CD8-positive, alpha-beta memory T cell (primary cell): ENCODE results near the gene KDM2B. TPM values are rescaled to one million over a fixed set of nuclear protein-coding genes. Genes with fewer than 3 reads are reported as not detected.
A peak's percentile ranks its signal among the peaks of the same experiment; 100 is the strongest.
"Not testable (repeated sequence)": the region's sequence is repeated elsewhere in the genome, so short reads cannot be mapped to it uniquely, and the experiment has no call there.

Source experiments
- CTCF ChIA-PET: fragments of 350-600 bp; sonication (Branson Sonifier 250); formaldehyde crosslinking; loops from one replicate; lab custom pipeline; 2021; ENCODE audit warnings: antibody characterized with exemption; lab: Charles Lee
- POLR2A ChIA-PET: fragments of 350-600 bp; sonication (Branson Sonifier 250); formaldehyde crosslinking; loops from one replicate; lab custom pipeline; 2021; ENCODE audit warnings: antibody characterized with exemption; lab: Charles Lee
- DNase-seq, 5 donors: peaks; one replicate each; pipeline versions ENCODE4 v3.0.0 to v3.0.0-alpha.2; 2020 to 2022; ENCODE audit warnings: mixed read lengths in 1 of 5
- H3K27ac ChIP-seq: one replicate; pipeline ENCODE4 v1.7.0; 2013; ENCODE audit warnings: low read depth, mild to moderate bottlenecking, low read length, moderate library complexity
- H3K27me3 ChIP-seq: 2 replicates; pipeline ENCODE4 v1.7.0; 2013; ENCODE audit warnings: low read length, mild to moderate bottlenecking; ENCODE audit not compliant: insufficient read depth, poor library complexity, severe bottlenecking
- H3K36me3 ChIP-seq: 2 replicates; pipeline ENCODE4 v1.7.0; 2013; ENCODE audit warnings: mild to moderate bottlenecking, low read length, moderate library complexity; ENCODE audit not compliant: insufficient read depth
- H3K4me1 ChIP-seq: 2 replicates; pipeline ENCODE4 v1.7.0; 2013; ENCODE audit warnings: mild to moderate bottlenecking, low read length, moderate library complexity; ENCODE audit not compliant: insufficient read depth
- H3K4me3 ChIP-seq: 2 replicates; pipeline ENCODE4 v1.7.0; 2013; ENCODE audit warnings: mild to moderate bottlenecking, low read length
- H3K9me3 ChIP-seq: 2 replicates; pipeline ENCODE4 v1.7.0; 2013; ENCODE audit warnings: mild to moderate bottlenecking, low read length
- H3K27ac Mint-ChIP-seq, 8 donors: one replicate each; pipeline ENCODE4 v1.8.0; 2020 to 2021; ENCODE audit warnings: mixed read lengths in 8 of 8, mild to moderate bottlenecking in 6 of 8, inconsistent platforms in 3 of 8, moderate library complexity in 3 of 8
- H3K27me3 Mint-ChIP-seq, 2 donors: one replicate each; pipeline ENCODE4 v1.8.0; 2020 to 2021; ENCODE audit warnings: mixed read lengths in 2 of 2, mild to moderate bottlenecking in 1 of 2, moderate library complexity in 1 of 2
- H3K36me3 Mint-ChIP-seq, 3 donors: one replicate each; pipeline ENCODE4 v1.8.0; 2020 to 2021; ENCODE audit warnings: mixed read lengths in 3 of 3, inconsistent platforms in 1 of 3, mild to moderate bottlenecking in 1 of 3
- H3K4me1 Mint-ChIP-seq, 3 donors: one replicate each; pipeline ENCODE4 v1.8.0; 2020 to 2021; ENCODE audit warnings: mixed read lengths in 3 of 3, inconsistent platforms in 1 of 3, mild to moderate bottlenecking in 1 of 3
- H3K4me3 Mint-ChIP-seq, 7 donors: one replicate each; pipeline ENCODE4 v1.8.0; 2020 to 2021; ENCODE audit warnings: mixed read lengths in 7 of 7, mild to moderate bottlenecking in 6 of 7, moderate library complexity in 4 of 7, inconsistent platforms in 2 of 7
- H3K9me3 Mint-ChIP-seq, 5 donors: one replicate each; pipeline ENCODE4 v1.8.0; 2020 to 2022; ENCODE audit warnings: mixed read lengths in 5 of 5, mild to moderate bottlenecking in 3 of 5, moderate library complexity in 2 of 5, inconsistent platforms in 1 of 5
- polyA plus RNA-seq: library from polyadenylated mRNA; unstranded; fragments of 300-500 nt; fragmentation: Illumina TruSeq; gene quantifications from one replicate; pipeline ENCODE4 v1.2.3, GENCODE V29; 2021
- total RNA-seq, 2 experiments: library from RNA; stranded (reverse); gene quantifications; one replicate each; pipeline ENCODE4 v1.2.3, GENCODE V29; 2021

KDM2B gene
- total and polyA plus RNA-seq, 3 experiments from 2014 or later: 18.3 to 64.0 (median 63.2) TPM

DNA sequence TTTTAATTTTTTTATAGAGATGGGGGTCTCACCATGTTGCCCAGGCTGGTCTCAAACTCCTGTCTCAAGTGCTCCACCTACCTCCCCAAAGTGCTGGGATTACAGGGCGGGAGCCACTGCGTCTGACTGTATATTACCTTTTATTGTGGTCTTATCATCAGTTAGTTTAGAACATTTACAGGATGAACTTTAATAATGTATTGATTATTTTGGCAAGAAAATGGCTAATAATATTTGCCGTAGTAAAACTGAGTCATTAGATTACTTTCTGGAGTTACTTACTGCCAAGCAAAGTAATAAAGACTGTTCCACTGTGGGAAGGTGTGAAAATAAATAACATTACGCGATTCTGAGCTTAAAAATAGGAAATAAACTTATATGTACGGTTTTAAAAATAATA lies 21.9 kb upstream of the KDM2B start:
- H3K4me3 ChIP-seq: no peak overlapping the region
- POLR2A ChIA-PET: no interaction called here
- H3K36me3 ChIP-seq: no peaks in the 10 kb centered on the region
- H3K4me3 Mint-ChIP-seq: no peak overlapping the region
- no peaks in the 10 kb centered on the region for H3K4me1 ChIP-seq
- no peaks in the 10 kb centered on the region for H3K27me3 Mint-ChIP-seq
- no peak for DNase-seq
- H3K27ac ChIP-seq: no peak overlapping the region
- H3K36me3 Mint-ChIP-seq: no peaks in the 10 kb centered on the region
- no peaks in the 10 kb centered on the region for H3K9me3 ChIP-seq
- no peaks in the 10 kb centered on the region for H3K4me1 Mint-ChIP-seq
- CTCF ChIA-PET: interaction anchor here (1.4 kb wide), 1 partner anchor 50 kb away, joined by 3 read pairs; no protein-coding TSS in a partner anchor
- H3K27ac Mint-ChIP-seq: peak overlapping the region in 1 of 8 donors; percentile 60
- no peaks in the 10 kb centered on the region for H3K27me3 ChIP-seq
- no peaks in the 10 kb centered on the region for H3K9me3 Mint-ChIP-seq

DNA sequence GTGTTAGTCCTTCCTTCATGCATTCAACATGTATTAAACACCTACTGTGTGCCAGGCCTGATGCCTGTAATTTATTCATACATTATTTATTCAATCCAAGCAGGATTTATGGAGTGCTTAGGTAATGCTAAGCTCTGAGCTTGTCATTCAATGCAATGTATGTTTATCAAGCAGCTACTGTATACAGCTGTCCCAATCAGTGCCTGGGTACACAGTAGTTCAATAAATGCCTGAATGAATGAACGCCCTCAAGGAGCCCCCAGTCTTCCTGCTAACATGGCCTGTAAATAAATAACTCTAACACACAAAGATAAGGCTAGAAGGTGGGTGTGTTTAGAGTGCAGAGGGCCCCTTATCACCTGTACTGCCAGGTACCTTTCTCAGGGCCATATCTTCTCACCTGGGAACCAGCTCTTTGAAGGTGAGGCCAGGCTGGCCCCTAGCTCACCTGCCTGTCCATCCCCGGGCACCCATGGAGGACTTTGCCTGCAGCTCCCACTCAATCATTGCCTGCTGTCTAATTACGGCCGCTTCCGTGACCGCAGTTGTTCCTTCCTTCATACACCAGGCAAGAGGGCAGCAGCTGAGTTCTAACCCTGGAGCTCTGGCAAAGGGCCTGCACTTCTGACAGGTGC lies 20.0 kb upstream of the KDM2B start:
- Mint-ChIP-seq H3K4me1 (peaks cover 0 to under 1% (median 0%) of the 10 kb centered on the region in 3 donors), H3K9me3 (no peaks in the 10 kb centered on the region), H3K4me3 (no peak overlapping the region), H3K27ac (peak overlapping the region in 1 of 8 donors; percentile 43), H3K36me3 (peaks cover 0 to 1% (median 0%) of the 10 kb centered on the region in 3 donors), H3K27me3 (no peaks in the 10 kb centered on the region)
- Histone ChIP-seq H3K4me1 (no peaks in the 10 kb centered on the region), H3K9me3 (no peaks in the 10 kb centered on the region), H3K27me3 (no peaks in the 10 kb centered on the region), H3K36me3 (no peaks in the 10 kb centered on the region), H3K27ac (no peak overlapping the region), H3K4me3 (no peak overlapping the region)
- ChIA-PET POLR2A (no interaction called here), CTCF (interaction anchor here (1.0 to 3.9 kb wide), 6 partner anchors 9 to 168 kb away, joined by 3 to 16 read pairs (median 4); no protein-coding TSS in a partner anchor)
- no peak for DNase-seq

DNA sequence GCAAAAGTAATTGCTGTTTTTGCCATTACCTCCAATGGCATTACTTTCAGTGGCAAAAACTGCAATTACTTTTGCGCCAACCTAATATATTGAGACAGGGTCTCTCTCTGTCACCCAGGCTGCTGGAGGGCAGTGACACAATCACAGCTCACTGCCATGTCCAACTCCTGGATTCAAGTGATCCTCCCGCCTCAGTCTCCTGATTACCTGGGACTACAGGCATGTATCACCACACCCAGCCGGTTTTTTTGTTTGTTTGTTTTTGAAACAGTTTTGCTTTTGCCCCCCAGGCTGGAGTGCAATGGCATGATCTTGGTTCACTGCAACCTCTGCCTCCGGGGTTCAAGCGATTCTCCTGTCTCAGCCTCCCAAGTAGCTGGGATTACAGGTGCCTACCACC lies 15.7 kb upstream of the KDM2B start:
- Histone ChIP-seq H3K27ac (no peak overlapping the region), H3K9me3 (no peaks in the 10 kb centered on the region), H3K27me3 (no peaks in the 10 kb centered on the region), H3K4me3 (no peak overlapping the region), H3K4me1 (peaks cover 10% of the 10 kb centered on the region), H3K36me3 (no peaks in the 10 kb centered on the region)
- peaks cover 0 to 3% (median 2%) of the 10 kb centered on the region in 3 donors for H3K36me3 Mint-ChIP-seq
- no peak overlapping the region for H3K4me3 Mint-ChIP-seq
- no peak for DNase-seq
- H3K9me3 Mint-ChIP-seq: no peaks in the 10 kb centered on the region
- ChIA-PET CTCF (no interaction called here), POLR2A (no interaction called here)
- H3K27ac Mint-ChIP-seq: no peak overlapping the region
- H3K4me1 Mint-ChIP-seq: peaks cover 14 to 19% (median 15%) of the 10 kb centered on the region in 3 donors
- peaks cover 0 to 1% of the 10 kb centered on the region in 2 donors for H3K27me3 Mint-ChIP-seq

DNA sequence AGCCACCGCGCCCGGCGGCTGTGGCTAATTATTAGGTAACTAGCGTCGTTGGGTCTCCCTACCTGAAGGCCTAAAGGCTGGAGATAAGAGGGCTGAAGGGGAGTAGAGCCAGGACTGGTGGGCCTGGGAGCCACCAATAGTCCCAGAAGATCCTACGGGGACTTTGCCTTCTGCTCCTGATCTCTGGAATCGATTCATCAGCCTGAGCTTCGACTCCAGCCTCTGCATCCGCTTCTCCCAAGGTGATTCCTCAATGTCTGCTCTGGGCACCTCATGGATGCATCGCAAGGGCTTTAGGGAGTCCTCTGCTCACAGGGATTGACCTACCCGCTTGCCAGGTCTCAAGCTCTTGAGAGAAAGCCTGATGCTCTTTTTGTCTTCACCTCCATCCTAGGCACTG lies 14.7 kb upstream of the KDM2B start:
- Histone ChIP-seq H3K27me3 (no peaks in the 10 kb centered on the region), H3K4me1 (peaks cover 20% of the 10 kb centered on the region), H3K9me3 (no peaks in the 10 kb centered on the region), H3K4me3 (no peak overlapping the region), H3K36me3 (no peaks in the 10 kb centered on the region), H3K27ac (no peak overlapping the region)
- H3K4me1 Mint-ChIP-seq: peaks cover 24 to 29% (median 25%) of the 10 kb centered on the region in 3 donors
- H3K27me3 Mint-ChIP-seq: peaks cover 0 to 4% of the 10 kb centered on the region in 2 donors
- POLR2A ChIA-PET: no interaction called here
- peaks cover 0 to 4% (median 2%) of the 10 kb centered on the region in 3 donors for H3K36me3 Mint-ChIP-seq
- H3K27ac Mint-ChIP-seq: peak overlapping the region in 2 of 8 donors; percentile 29 to 78
- H3K9me3 Mint-ChIP-seq: no peaks in the 10 kb centered on the region
- no peak for DNase-seq
- no peak overlapping the region for H3K4me3 Mint-ChIP-seq
- CTCF ChIA-PET: interaction anchor here (2.0 kb wide), 1 partner anchor 43 kb away, joined by 7 read pairs; no protein-coding TSS in a partner anchor

DNA sequence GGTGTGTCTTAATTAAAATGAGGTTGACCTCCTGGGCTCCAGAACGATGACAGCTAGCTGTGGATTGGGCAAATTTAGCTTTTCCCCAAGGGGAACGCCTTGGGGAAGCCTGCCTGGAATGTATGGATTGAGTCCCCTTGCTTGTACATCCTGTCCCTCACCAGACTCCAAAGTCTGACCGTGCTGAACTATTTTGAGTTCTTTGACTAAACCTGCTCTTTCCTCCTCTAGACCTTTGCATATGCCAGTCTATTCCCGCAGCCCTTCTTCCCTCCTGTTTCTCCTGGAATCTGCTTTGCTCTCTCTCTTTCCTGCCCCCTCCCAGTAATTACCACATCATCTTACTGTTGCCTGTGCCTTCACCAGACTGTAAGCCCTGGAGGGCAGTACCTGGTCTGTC lies 11.5 kb upstream of the KDM2B start:
- H3K27ac Mint-ChIP-seq: peak overlapping the region in 6 of 8 donors; percentile 48 to 100 (median 91)

DNA sequence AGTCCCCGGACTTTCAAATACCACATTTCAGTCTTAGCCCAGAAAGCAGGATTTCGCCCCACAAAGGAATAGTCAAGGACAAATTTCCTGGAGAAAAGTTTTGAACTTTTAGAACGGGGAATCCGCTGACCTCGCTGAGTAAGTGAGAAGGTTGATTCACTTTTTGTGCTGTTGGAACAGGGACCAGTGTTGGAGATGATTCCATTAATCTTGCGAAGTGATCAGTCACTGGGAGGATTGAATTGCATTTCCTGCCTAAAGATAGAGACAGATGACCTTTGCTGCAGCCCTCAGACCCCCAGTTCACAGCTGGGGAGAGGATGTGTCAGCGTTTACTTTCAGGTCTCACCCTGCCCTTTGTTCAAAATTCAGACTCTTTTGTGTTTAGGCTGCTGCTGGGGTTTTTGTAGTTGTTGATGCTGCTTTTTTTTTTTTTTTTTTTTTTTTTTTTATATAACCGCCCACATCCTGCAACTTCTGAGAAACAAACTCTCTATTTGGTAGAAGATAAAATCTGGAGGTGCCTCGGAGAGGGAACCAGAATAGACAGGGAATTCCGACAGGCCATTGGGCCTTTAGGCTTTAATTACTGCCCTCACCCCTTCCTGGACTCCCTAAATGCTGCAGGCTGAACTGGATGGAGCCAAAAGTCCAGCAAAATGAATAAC lies 9.8 kb upstream of the KDM2B start:
- peaks cover 0 to 5% (median 0%) of the 10 kb centered on the region in 3 donors for H3K36me3 Mint-ChIP-seq
- H3K4me1 ChIP-seq: peaks cover 33% of the 10 kb centered on the region
- peak overlapping the region; percentile 80 for H3K4me3 ChIP-seq
- peak overlapping the region; percentile 88 to 95 (median 90) for H3K4me3 Mint-ChIP-seq
- H3K4me1 Mint-ChIP-seq: peaks cover 36 to 46% (median 43%) of the 10 kb centered on the region in 3 donors
- H3K27ac ChIP-seq: peak overlapping the region; percentile 98
- peak overlapping the region; percentile 99 to 100 (median 100) for H3K27ac Mint-ChIP-seq
- CTCF ChIA-PET: interaction anchor here (0.6 to 2.2 kb wide), 11 partner anchors 11 to 204 kb away, joined by 3 to 9 read pairs (median 4); partner anchors contain the start of gene ORAI1
- H3K36me3 ChIP-seq: no peaks in the 10 kb centered on the region
- peaks cover 0 to 10% of the 10 kb centered on the region in 2 donors for H3K27me3 Mint-ChIP-seq
- POLR2A ChIA-PET: interaction anchor here (0.6 to 3.6 kb wide), 10 partner anchors 10 to 478 kb away, joined by 3 to 93 read pairs (median 8); partner anchors contain the start of genes KDM2B and ORAI1
- H3K9me3 ChIP-seq: no peaks in the 10 kb centered on the region
- peak; percentile 47 to 87 (median 84) for DNase-seq
- no peaks in the 10 kb centered on the region for H3K9me3 Mint-ChIP-seq
- H3K27me3 ChIP-seq: no peaks in the 10 kb centered on the region

More for the DNA sequence above, 11.5 kb upstream of the KDM2B start:
- peaks cover 35 to 40% (median 37%) of the 10 kb centered on the region in 3 donors for H3K4me1 Mint-ChIP-seq
- peaks cover 0 to 5% (median 2%) of the 10 kb centered on the region in 3 donors for H3K36me3 Mint-ChIP-seq
- peaks cover 33% of the 10 kb centered on the region for H3K4me1 ChIP-seq
- H3K36me3 ChIP-seq: no peaks in the 10 kb centered on the region
- H3K4me3 ChIP-seq: no peak overlapping the region
- no peak for DNase-seq
- H3K27me3 Mint-ChIP-seq: peaks cover 0 to 10% of the 10 kb centered on the region in 2 donors
- no peaks in the 10 kb centered on the region for H3K9me3 ChIP-seq
- peak overlapping the region in 6 of 7 donors; percentile 7 to 69 (median 34) for H3K4me3 Mint-ChIP-seq
- H3K9me3 Mint-ChIP-seq: no peaks in the 10 kb centered on the region
- no peaks in the 10 kb centered on the region for H3K27me3 ChIP-seq
- POLR2A ChIA-PET: interaction anchor here (0.5 kb wide), 1 partner anchor 25 kb away, joined by 6 read pairs; no protein-coding TSS in a partner anchor
- CTCF ChIA-PET: interaction anchor here (1.5 to 2.2 kb wide), 2 partner anchors 18 to 33 kb away, joined by 4 to 8 read pairs; no protein-coding TSS in a partner anchor
- no peak overlapping the region for H3K27ac ChIP-seq

DNA sequence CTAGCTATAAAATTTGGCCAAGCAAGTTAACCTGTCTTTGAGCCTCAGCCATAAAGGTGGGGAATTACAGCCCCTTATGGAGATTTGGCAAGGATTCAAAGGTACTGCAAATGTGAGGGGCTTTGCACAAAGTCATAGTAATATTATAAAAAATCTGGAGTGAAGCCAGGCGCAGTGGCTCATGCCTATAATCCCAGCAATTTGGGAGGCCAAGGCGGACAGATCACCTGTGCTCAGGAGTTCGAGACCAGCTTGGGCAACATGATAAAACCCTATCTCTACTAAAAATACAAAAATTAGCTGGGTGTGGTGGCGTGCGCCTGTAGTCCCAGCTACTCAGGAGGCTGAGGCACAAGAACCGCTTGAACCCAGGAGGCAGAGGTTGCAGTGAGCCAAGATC lies 4.1 kb upstream of the KDM2B start:
- POLR2A ChIA-PET: interaction anchor here (0.6 to 1.1 kb wide), 2 partner anchors 10 to 28 kb away, joined by 3 to 8 read pairs; no protein-coding TSS in a partner anchor
- not testable (repeated sequence) for H3K4me3 ChIP-seq, H3K27me3 Mint-ChIP-seq, H3K36me3 ChIP-seq, H3K4me3 Mint-ChIP-seq, H3K9me3 ChIP-seq, H3K9me3 Mint-ChIP-seq, H3K27ac ChIP-seq, DNase-seq, H3K27me3 ChIP-seq, H3K36me3 Mint-ChIP-seq
- Mint-ChIP-seq H3K27ac (peak overlapping the region in 2 of 8 donors; percentile 64 to 70), H3K4me1 (peaks cover 36 to 53% (median 47%) of the 10 kb centered on the region in 3 donors)
- CTCF ChIA-PET: interaction anchor here (2.1 to 9.0 kb wide), 2 partner anchors 32 to 42 kb away, joined by 7 to 69 read pairs; partner anchors contain the start of gene ORAI1
- H3K4me1 ChIP-seq: peaks cover 39% of the 10 kb centered on the region
